GM06990 (cell line): Measurements from ENCODE around the gene COPE.

Experiments
- DNase-seq: peaks from one replicate; pipeline ENCODE4 v3.0.0-alpha.2; 2011; ENCODE audit not compliant: insufficient read length; ENCODE audit errors: extremely low read depth
- H3K27me3 ChIP-seq: replicated peaks from 2 replicates; pipeline ENCODE4 v1.6.0; 2011; ENCODE audit warnings: low read length; ENCODE audit not compliant: control insufficient read depth, insufficient read depth
- H3K36me3 ChIP-seq: 2 replicates; pipeline ENCODE4 v1.5.1; 2011; ENCODE audit warnings: low read length; ENCODE audit not compliant: control insufficient read depth, insufficient read depth
- H3K4me3 ChIP-seq: replicated peaks from 2 replicates; pipeline ENCODE4 v1.5.1; 2011; ENCODE audit warnings: low read depth, mild to moderate bottlenecking, control low read depth, low read length
- CTCF ChIP-seq: IDR thresholded peaks from 2 replicates; pipeline ENCODE4 v1.5.1; 2011; ENCODE audit warnings: low read length, control low read depth, mild to moderate bottlenecking, inconsistent platforms; ENCODE audit not compliant: insufficient read depth, poor library complexity, severe bottlenecking

COPE gene

GRCh38 chr19:18869781-18870530, 49.2 kb downstream of the COPE start:
- TF ChIP-seq CTCF, result no peak
- Histone ChIP-seq H3K27me3 (no peaks in the 10 kb centered on the region), H3K4me3 (no peak overlapping the region), H3K36me3 (peaks cover 24% of the 10 kb centered on the region)
- no peak for DNase-seq

- Histone ChIP-seq H3K36me3 (peaks cover 24% of the 10 kb centered on the region), H3K4me3 (no peak overlapping the region), H3K27me3 (no peaks in the 10 kb centered on the region)
- no peak for DNase-seq
- TF ChIP-seq CTCF, result no peak
These were observed 50.1 kb downstream of the COPE start for GRCh38 chr19:18869023-18869618.

GRCh38 chr19:18868380-18869022, 50.7 kb downstream of the COPE start:
- DNase-seq, result no peak
- H3K4me3 ChIP-seq, result no peak overlapping the region
- peaks cover 29% of the 10 kb centered on the region for H3K36me3 ChIP-seq
- TF ChIP-seq CTCF, result no peak
- no peaks in the 10 kb centered on the region for H3K27me3 ChIP-seq

- DNase-seq, result no peak
- Histone ChIP-seq H3K27me3 (no peaks in the 10 kb centered on the region), H3K4me3 (no peak overlapping the region), H3K36me3 (peaks cover 30% of the 10 kb centered on the region)
- TF ChIP-seq CTCF, result no peak
These were observed 51.4 kb downstream of the COPE start for GRCh38 chr19:18867751-18868150.

- no peak for TF ChIP-seq CTCF
- H3K36me3 ChIP-seq, result peaks cover 31% of the 10 kb centered on the region
- DNase-seq, result no peak
These were observed 52.0 kb downstream of the COPE start for GRCh38 chr19:18867199-18867598.

More at GRCh38 chr19:18867199-18867598, 52.0 kb downstream of the COPE start:
- Histone ChIP-seq H3K4me3 (no peak overlapping the region), H3K27me3 (no peaks in the 10 kb centered on the region)
